ENCODE data around the gene SPACA9.

Gene SPACA9

GRCh38 chr9:132876849-132877248, 1.8 kb upstream of the SPACA9 start:
- peaks cover 20% of the 10 kb centered on the region for H3K4me1 ChIP-seq (ENCODE audit: insufficient read depth, low read length)
- H3K36me3 ChIP-seq (ENCODE audit: insufficient read depth, low read length) = no peaks in the 10 kb centered on the region; the same call in 1 of the 2 replicates
- DNase-seq = no peak
- no peaks in the 10 kb centered on the region for H3K79me2 ChIP-seq (ENCODE audit: insufficient read depth, low read length)
- ATAC-seq (ENCODE audit: insufficient read depth, low read depth) = no peak
- no peaks in the 10 kb centered on the region for H3K9me3 ChIP-seq (ENCODE audit: insufficient read depth, low read length, severe bottlenecking)
- no peaks in the 10 kb centered on the region for H3K27me3 ChIP-seq (ENCODE audit: insufficient read depth, low read length, poor library complexity)
- no peaks in the 10 kb centered on the region for H4K20me1 ChIP-seq (ENCODE audit: insufficient read depth, low read length)
- H2AFZ ChIP-seq (ENCODE audit: low read depth, low read length) = no peak overlapping the region
- no peak overlapping the region for H3K9ac ChIP-seq (ENCODE audit: low read depth, low read length)
- TF ChIP-seq EZH2 (IDR thresholded peaks at IDR 0.05; ENCODE audit: borderline replicate concordance, low read depth, low read length, severe bottlenecking) (no peak), CTCF (IDR thresholded peaks at IDR 0.05; ENCODE audit: borderline replicate concordance, extremely low read depth, low read length, poor library complexity, severe bottlenecking) (no peak)
- H3K4me3 ChIP-seq (ENCODE audit: low read depth in 1 of 2, low read length in 2 of 2) = no peak overlapping the region
- H3K27ac ChIP-seq (ENCODE audit: low read length) = no peak overlapping the region
- peak overlapping the region; percentile 78 for H3K4me2 ChIP-seq (ENCODE audit: insufficient read depth, low read length)

GRCh38 chr9:132877458-132877823, 1.3 kb upstream of the SPACA9 start:
- H3K4me2 ChIP-seq (ENCODE audit: insufficient read depth, low read length) = peak overlapping the region; percentile 78
- peak overlapping the region in 1 of 2 experiments; percentile 89; a peak in 3 of 4 replicates for H3K4me3 ChIP-seq (ENCODE audit: low read depth in 1 of 2, low read length in 2 of 2)
- H3K9me3 ChIP-seq (ENCODE audit: insufficient read depth, low read length, severe bottlenecking) = no peaks in the 10 kb centered on the region
- H4K20me1 ChIP-seq (ENCODE audit: insufficient read depth, low read length) = no peaks in the 10 kb centered on the region
- peak overlapping the region; percentile 83 for H3K9ac ChIP-seq (ENCODE audit: low read depth, low read length)
- no peak for ATAC-seq (ENCODE audit: insufficient read depth, low read depth)
- H3K79me2 ChIP-seq (ENCODE audit: insufficient read depth, low read length) = no peaks in the 10 kb centered on the region
- H3K27ac ChIP-seq (ENCODE audit: low read length) = no peak overlapping the region
- no peaks in the 10 kb centered on the region; the same call in 1 of the 2 replicates for H3K36me3 ChIP-seq (ENCODE audit: insufficient read depth, low read length)
- peaks cover 20% of the 10 kb centered on the region for H3K4me1 ChIP-seq (ENCODE audit: insufficient read depth, low read length)
- DNase-seq = no peak
- H2AFZ ChIP-seq (ENCODE audit: low read depth, low read length) = peak overlapping the region; percentile 89
- TF ChIP-seq CTCF (IDR thresholded peaks at IDR 0.05; ENCODE audit: borderline replicate concordance, extremely low read depth, low read length, poor library complexity, severe bottlenecking) = no peak
- TF ChIP-seq EZH2 (IDR thresholded peaks at IDR 0.05; ENCODE audit: borderline replicate concordance, low read depth, low read length, severe bottlenecking) = no peak
- no peaks in the 10 kb centered on the region for H3K27me3 ChIP-seq (ENCODE audit: insufficient read depth, low read length, poor library complexity)

DNA sequence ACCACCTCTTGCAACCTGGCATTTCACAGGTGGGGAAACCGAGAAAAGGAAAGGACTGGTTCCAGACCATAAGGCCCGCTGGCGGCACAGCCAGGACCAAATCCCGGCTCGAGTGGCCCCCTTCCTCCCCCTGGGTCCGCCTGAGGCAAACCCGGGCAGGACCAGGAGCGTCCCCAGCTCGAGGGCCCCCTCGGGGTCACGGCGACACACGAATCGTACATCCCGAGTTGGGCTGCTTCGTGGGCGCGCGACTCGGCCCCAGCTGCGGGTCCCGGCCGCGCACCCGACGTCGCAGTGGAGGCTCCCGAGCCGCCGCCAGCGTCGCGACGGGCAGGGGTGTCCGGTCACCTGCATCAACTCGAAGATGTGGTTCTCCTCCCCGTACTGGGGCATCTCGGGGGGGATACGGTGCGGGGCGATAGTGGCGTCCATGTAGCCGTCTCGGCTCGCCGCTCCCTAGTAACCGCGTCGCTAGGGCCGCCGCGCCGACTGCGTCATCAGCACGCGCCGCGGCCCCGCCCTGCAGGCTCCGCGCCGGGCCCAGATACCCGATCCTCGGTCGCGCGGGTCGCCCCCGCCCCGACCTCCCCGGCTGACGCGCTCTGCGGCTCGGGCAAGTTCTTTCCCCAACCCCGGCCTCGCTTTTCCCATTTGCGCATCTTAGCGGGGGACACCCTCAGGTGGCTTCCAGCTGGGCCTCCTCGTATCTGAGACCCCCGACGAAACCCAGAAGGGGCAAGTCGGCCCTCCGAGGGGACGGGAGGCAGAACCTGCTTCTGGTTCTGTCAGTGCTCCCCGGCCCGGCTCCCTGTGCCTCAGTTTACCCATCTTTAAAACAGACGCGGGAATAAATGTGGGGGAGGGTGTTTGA, 639 bp upstream of the SPACA9 start, which contains the start of gene AK8:
Gene AK8 (minus strand): TSS at position 461 of the 871 bp plus-strand sequence. CDS start 29 bp downstream, at position 432.
- H3K4me2 ChIP-seq (ENCODE audit: insufficient read depth, low read length) = peak within 1 kb of the TSS; percentile 78
- H3K4me3 ChIP-seq (ENCODE audit: low read depth in 1 of 2, low read length in 2 of 2) = peak within 1 kb of the TSS; percentile 74 to 89
- ATAC-seq (ENCODE audit: insufficient read depth, low read depth) (peak; percentile 82), DNase-seq (peak; percentile 76)
- peaks cover 20% of the 10 kb centered on the region for H3K4me1 ChIP-seq (ENCODE audit: insufficient read depth, low read length)
- H3K9me3 ChIP-seq (ENCODE audit: insufficient read depth, low read length, severe bottlenecking) = no peaks in the 10 kb centered on the region
- H3K9ac ChIP-seq (ENCODE audit: low read depth, low read length) = peak within 1 kb of the TSS; percentile 83
- H4K20me1 ChIP-seq (ENCODE audit: insufficient read depth, low read length) = no peaks in the 10 kb centered on the region
- H3K79me2 ChIP-seq (ENCODE audit: insufficient read depth, low read length) = no peaks in the 10 kb centered on the region
- no peaks in the 10 kb centered on the region; the same call in 1 of the 2 replicates for H3K36me3 ChIP-seq (ENCODE audit: insufficient read depth, low read length)
- H3K27me3 ChIP-seq (ENCODE audit: insufficient read depth, low read length, poor library complexity) = no peaks in the 10 kb centered on the region
- H2AFZ ChIP-seq (ENCODE audit: low read depth, low read length) = peak within 1 kb of the TSS; percentile 89
- H3K27ac ChIP-seq (ENCODE audit: low read length) = peak within 1 kb of the TSS; percentile 68
- TF ChIP-seq CTCF (IDR thresholded peaks at IDR 0.05; ENCODE audit: borderline replicate concordance, extremely low read depth, low read length, poor library complexity, severe bottlenecking) = no peak
- TF ChIP-seq EZH2 (IDR thresholded peaks at IDR 0.05; ENCODE audit: borderline replicate concordance, low read depth, low read length, severe bottlenecking) = no peak

All from DND-41 (cell line).